ENCODE results near the gene SCAF11.

Gene SCAF11

GRCh38 chr12:45948546-45948945 is 41.8 kb downstream of the SCAF11 start:
- Histone ChIP-seq H3K4me1 (ENCODE audit: control insufficient read depth in 1 of 2, insufficient read depth in 2 of 2, low read length in 2 of 2) (no peaks in the 10 kb centered on the region), H2BK12ac (ENCODE audit: low read length) (no peak overlapping the region), H3K36me3 (ENCODE audit: control insufficient read depth in 1 of 2, insufficient read depth in 2 of 2, low read length in 2 of 2) (peaks cover 9 to 14% of the 10 kb centered on the region in 2 experiments), H3K9ac (ENCODE audit: low read length) (no peak overlapping the region), H3K4me3 (ENCODE audit: low read depth, low read length) (no peak overlapping the region), H3K79me1 (ENCODE audit: low read length) (no peaks in the 10 kb centered on the region), H3K23ac (ENCODE audit: low read length) (no peak overlapping the region), H3K4ac (ENCODE audit: low read depth, low read length) (no peak overlapping the region), H3K27ac (ENCODE audit: low read depth, low read length) (no peak overlapping the region), H3K14ac (ENCODE audit: low read length) (no peak overlapping the region), H2AK5ac (ENCODE audit: low read length) (no peak overlapping the region), H3K4me2 (ENCODE audit: low read length) (no peak overlapping the region), H3K9me3 (ENCODE audit: insufficient read depth, low read depth, low read length) (no peaks in the 10 kb centered on the region), H2BK5ac (ENCODE audit: low read depth, low read length, poor library complexity) (no peak overlapping the region), H3K79me2 (ENCODE audit: control insufficient read depth, insufficient read depth, low read length, poor library complexity) (no peaks in the 10 kb centered on the region), H3K27me3 (ENCODE audit: insufficient read depth, low read length) (no peaks in the 10 kb centered on the region), H3K18ac (ENCODE audit: low read length) (no peak overlapping the region), H2BK120ac (ENCODE audit: insufficient read depth, low read length, poor library complexity) (no peak overlapping the region), H2AFZ (ENCODE audit: insufficient read depth, low read length, poor library complexity) (no peak overlapping the region), H4K8ac (ENCODE audit: low read depth, low read length) (no peak overlapping the region), H4K91ac (ENCODE audit: low read depth, low read length) (no peak overlapping the region), H4K12ac (ENCODE audit: low read depth, low read length) (no peak overlapping the region)
- DNase-seq: no peak

GRCh38 chr12:45946435-45946834 is 43.9 kb downstream of the SCAF11 start:
- H3K79me2 ChIP-seq (ENCODE audit: control insufficient read depth, insufficient read depth, low read length, poor library complexity): no peaks in the 10 kb centered on the region
- no peak overlapping the region for H3K9ac ChIP-seq (ENCODE audit: low read length)
- H3K27me3 ChIP-seq (ENCODE audit: insufficient read depth, low read length): no peaks in the 10 kb centered on the region
- H3K27ac ChIP-seq (ENCODE audit: low read depth, low read length): no peak overlapping the region
- no peaks in the 10 kb centered on the region for H3K4me1 ChIP-seq (ENCODE audit: control insufficient read depth in 1 of 2, insufficient read depth in 2 of 2, low read length in 2 of 2)
- no peak overlapping the region for H2AK5ac ChIP-seq (ENCODE audit: low read length)
- no peak overlapping the region for H2AFZ ChIP-seq (ENCODE audit: insufficient read depth, low read length, poor library complexity)
- no peak overlapping the region for H2BK5ac ChIP-seq (ENCODE audit: low read depth, low read length, poor library complexity)
- no peak overlapping the region for H2BK12ac ChIP-seq (ENCODE audit: low read length)
- no peak overlapping the region for H3K4me2 ChIP-seq (ENCODE audit: low read length)
- no peaks in the 10 kb centered on the region for H3K79me1 ChIP-seq (ENCODE audit: low read length)
- no peak overlapping the region for H3K18ac ChIP-seq (ENCODE audit: low read length)
- no peak overlapping the region for H3K23ac ChIP-seq (ENCODE audit: low read length)
- no peak overlapping the region for H4K8ac ChIP-seq (ENCODE audit: low read depth, low read length)
- H3K4me3 ChIP-seq (ENCODE audit: low read depth, low read length): no peak overlapping the region
- H4K91ac ChIP-seq (ENCODE audit: low read depth, low read length): no peak overlapping the region
- no peak overlapping the region for H3K14ac ChIP-seq (ENCODE audit: low read length)
- no peak overlapping the region for H4K12ac ChIP-seq (ENCODE audit: low read depth, low read length)
- WGBS (ENCODE audit: extremely low coverage, insufficient coverage, insufficient read length): no CpG with 5 or more reads among the region's 1 CpG
- DNase-seq: no peak
- peaks cover 9 to 20% of the 10 kb centered on the region in 2 experiments for H3K36me3 ChIP-seq (ENCODE audit: control insufficient read depth in 1 of 2, insufficient read depth in 2 of 2, low read length in 2 of 2)
- no peaks in the 10 kb centered on the region for H3K9me3 ChIP-seq (ENCODE audit: insufficient read depth, low read depth, low read length)
- H3K4ac ChIP-seq (ENCODE audit: low read depth, low read length): no peak overlapping the region
- H2BK120ac ChIP-seq (ENCODE audit: insufficient read depth, low read length, poor library complexity): no peak overlapping the region

- Histone ChIP-seq H3K14ac (ENCODE audit: low read length) (no peak overlapping the region), H3K4me2 (ENCODE audit: low read length) (no peak overlapping the region), H2AK5ac (ENCODE audit: low read length) (no peak overlapping the region), H4K12ac (ENCODE audit: low read depth, low read length) (no peak overlapping the region), H3K4me1 (ENCODE audit: control insufficient read depth in 1 of 2, insufficient read depth in 2 of 2, low read length in 2 of 2) (no peaks in the 10 kb centered on the region), H4K8ac (ENCODE audit: low read depth, low read length) (no peak overlapping the region), H3K4ac (ENCODE audit: low read depth, low read length) (no peak overlapping the region), H2AFZ (ENCODE audit: insufficient read depth, low read length, poor library complexity) (no peak overlapping the region), H3K27me3 (ENCODE audit: insufficient read depth, low read length) (no peaks in the 10 kb centered on the region), H3K18ac (ENCODE audit: low read length) (no peak overlapping the region), H3K9me3 (ENCODE audit: insufficient read depth, low read depth, low read length) (no peaks in the 10 kb centered on the region), H3K27ac (ENCODE audit: low read depth, low read length) (no peak overlapping the region), H3K4me3 (ENCODE audit: low read depth, low read length) (no peak overlapping the region), H3K23ac (ENCODE audit: low read length) (no peak overlapping the region), H2BK5ac (ENCODE audit: low read depth, low read length, poor library complexity) (no peak overlapping the region), H3K79me2 (ENCODE audit: control insufficient read depth, insufficient read depth, low read length, poor library complexity) (no peaks in the 10 kb centered on the region), H3K9ac (ENCODE audit: low read length) (no peak overlapping the region), H4K91ac (ENCODE audit: low read depth, low read length) (no peak overlapping the region), H3K79me1 (ENCODE audit: low read length) (no peaks in the 10 kb centered on the region), H2BK120ac (ENCODE audit: insufficient read depth, low read length, poor library complexity) (no peak overlapping the region), H2BK12ac (ENCODE audit: low read length) (no peak overlapping the region), H3K36me3 (ENCODE audit: control insufficient read depth in 1 of 2, insufficient read depth in 2 of 2, low read length in 2 of 2) (peaks cover 12 to 20% of the 10 kb centered on the region in 2 experiments)
- WGBS (ENCODE audit: extremely low coverage, insufficient coverage, insufficient read length): no CpG with 5 or more reads among the region's 1 CpG
- DNase-seq: no peak
These were observed 45.6 kb downstream of the SCAF11 start for GRCh38 chr12:45944771-45945170.

- no peak overlapping the region for H4K8ac ChIP-seq (ENCODE audit: low read depth, low read length)
- no peak overlapping the region for H4K91ac ChIP-seq (ENCODE audit: low read depth, low read length)
- H2BK5ac ChIP-seq (ENCODE audit: low read depth, low read length, poor library complexity): no peak overlapping the region
- no peak overlapping the region for H3K27ac ChIP-seq (ENCODE audit: low read depth, low read length)
- no peak for DNase-seq
- no peak overlapping the region for H3K9ac ChIP-seq (ENCODE audit: low read length)
- no peak overlapping the region for H4K12ac ChIP-seq (ENCODE audit: low read depth, low read length)
- H3K27me3 ChIP-seq (ENCODE audit: insufficient read depth, low read length): no peaks in the 10 kb centered on the region
- H3K18ac ChIP-seq (ENCODE audit: low read length): no peak overlapping the region
- no peaks in the 10 kb centered on the region for H3K79me2 ChIP-seq (ENCODE audit: control insufficient read depth, insufficient read depth, low read length, poor library complexity)
- H3K4me1 ChIP-seq (ENCODE audit: control insufficient read depth in 1 of 2, insufficient read depth in 2 of 2, low read length in 2 of 2): no peaks in the 10 kb centered on the region
- no peak overlapping the region for H3K4ac ChIP-seq (ENCODE audit: low read depth, low read length)
- H2BK12ac ChIP-seq (ENCODE audit: low read length): no peak overlapping the region
- no peak overlapping the region for H2BK120ac ChIP-seq (ENCODE audit: insufficient read depth, low read length, poor library complexity)
- no peak overlapping the region for H3K4me3 ChIP-seq (ENCODE audit: low read depth, low read length)
- H3K36me3 ChIP-seq (ENCODE audit: control insufficient read depth in 1 of 2, insufficient read depth in 2 of 2, low read length in 2 of 2): peaks cover 2 to 14% of the 10 kb centered on the region in 2 experiments
- WGBS (ENCODE audit: extremely low coverage, insufficient coverage, insufficient read length): no CpG with 5 or more reads among the region's 2 CpGs
- H3K23ac ChIP-seq (ENCODE audit: low read length): no peak overlapping the region
- H3K4me2 ChIP-seq (ENCODE audit: low read length): no peak overlapping the region
- H3K9me3 ChIP-seq (ENCODE audit: insufficient read depth, low read depth, low read length): no peaks in the 10 kb centered on the region
- no peaks in the 10 kb centered on the region for H3K79me1 ChIP-seq (ENCODE audit: low read length)
- H2AK5ac ChIP-seq (ENCODE audit: low read length): no peak overlapping the region
- no peak overlapping the region for H2AFZ ChIP-seq (ENCODE audit: insufficient read depth, low read length, poor library complexity)
- H3K14ac ChIP-seq (ENCODE audit: low read length): no peak overlapping the region
These were observed 50.6 kb downstream of the SCAF11 start for GRCh38 chr12:45939759-45940158.

All from trophoblast cell (in vitro differentiated cells and primary cell).